ENCODE measurements around the gene HSPA9. TPM values are rescaled to one million over a fixed set of nuclear protein-coding genes. Genes with fewer than 3 reads are reported as not detected.

HSPA9 gene
- total and polyA plus RNA-seq, 9 of the 15 experiments (the other 6 are each of a cell fraction or from before 2014, with no cell fraction given): 195 to 583 (median 514) TPM

DNA sequence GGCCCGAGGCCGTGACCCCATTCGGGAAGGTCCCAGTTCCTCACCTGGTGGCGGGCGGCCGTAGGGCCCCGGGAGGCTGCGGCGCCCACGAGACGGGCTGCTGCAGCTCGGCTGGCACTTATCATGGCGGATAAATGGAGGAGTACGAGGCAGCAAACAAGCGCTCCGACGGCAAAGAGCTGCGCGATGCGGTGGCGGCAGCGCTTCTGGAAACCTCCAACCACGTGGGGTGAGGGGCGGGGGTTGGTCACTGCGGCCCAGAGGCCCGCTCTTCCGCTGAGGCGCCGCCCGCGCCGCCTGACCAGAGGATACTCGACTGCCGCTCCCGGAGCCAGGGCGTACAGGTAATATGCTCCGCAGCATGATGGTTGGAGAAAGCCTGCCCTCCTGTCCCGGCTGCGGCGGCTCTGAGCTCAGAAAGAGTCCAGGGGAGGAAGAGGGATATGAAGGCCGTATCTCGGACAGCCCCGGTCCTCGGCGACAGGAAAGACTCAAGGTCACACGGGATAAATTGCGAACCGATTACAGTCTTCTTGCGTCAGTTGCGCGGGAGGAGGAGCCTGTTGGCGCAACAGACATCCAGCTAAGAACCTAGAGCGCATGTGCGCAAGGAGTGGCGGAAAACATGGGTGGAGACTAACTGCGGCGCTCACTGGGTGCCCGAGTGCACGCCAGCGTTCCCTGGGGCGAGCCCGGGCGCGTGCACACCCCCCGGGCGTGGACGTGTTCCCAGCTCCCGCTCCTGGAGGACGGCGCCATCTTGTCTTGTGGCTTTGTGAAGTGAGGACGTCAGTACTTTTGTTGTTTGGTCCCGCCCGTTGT, at the start of gene HSPA9 (continued):
- TF ChIP-seq ZNF175 (CRISPR knock-in tag; IDR thresholded peaks at IDR 0.05; ENCODE audit: low read depth) (peak; percentile 80), ZEB2 (IDR thresholded peaks at IDR 0.05) (no peak), ZNF444 (CRISPR knock-in tag; IDR thresholded peaks at IDR 0.05) (no peak), KAT7 (CRISPR knock-in tag; IDR thresholded peaks at IDR 0.05; ENCODE audit: borderline replicate concordance) (no peak), ZNF224 (CRISPR knock-in tag; IDR thresholded peaks at IDR 0.05) (peak; percentile 67; the same call in 1 of the 2 replicates), ZNF77 (CRISPR knock-in tag; IDR thresholded peaks at IDR 0.05) (no peak), SRSF3 (IDR thresholded peaks at IDR 0.05; ENCODE audit: insufficient read depth, low read length) (peak; percentile 100), TCF7L2 (IDR thresholded peaks at IDR 0.05; ENCODE audit: low read depth, low read length) (0 out of 2 replicates have a peak, but pooled peaks have one; percentile 55), TCFL5 (CRISPR knock-in tag; conservative IDR thresholded peaks at IDR 0.05) (no peak), MEF2D (tag; conservative IDR thresholded peaks at IDR 0.05; ENCODE audit: low read depth) (no peak), PCBP2 (IDR thresholded peaks at IDR 0.05; ENCODE audit: low read depth, low read length, poor library complexity, severe bottlenecking) (no peak), PPARD (CRISPR knock-in tag; IDR thresholded peaks at IDR 0.05) (no peak), BHLHE40 (IDR thresholded peaks at IDR 0.05; ENCODE audit: low read length) (peak; percentile 79), ETV5 (CRISPR knock-in tag; IDR thresholded peaks at IDR 0.05; ENCODE audit: low read depth) (peak; percentile 79), ZKSCAN3 (CRISPR knock-in tag; IDR thresholded peaks at IDR 0.05) (no peak), SRSF7 (optimal IDR thresholded peaks at IDR 0.05; ENCODE audit: low read depth, low read length) (no peak), NR2F6 (CRISPR knock-in tag; IDR thresholded peaks at IDR 0.05) (no peak), ERF (CRISPR knock-in tag; IDR thresholded peaks at IDR 0.05) (no peak)
- TF ChIP-seq, protein P1, sequence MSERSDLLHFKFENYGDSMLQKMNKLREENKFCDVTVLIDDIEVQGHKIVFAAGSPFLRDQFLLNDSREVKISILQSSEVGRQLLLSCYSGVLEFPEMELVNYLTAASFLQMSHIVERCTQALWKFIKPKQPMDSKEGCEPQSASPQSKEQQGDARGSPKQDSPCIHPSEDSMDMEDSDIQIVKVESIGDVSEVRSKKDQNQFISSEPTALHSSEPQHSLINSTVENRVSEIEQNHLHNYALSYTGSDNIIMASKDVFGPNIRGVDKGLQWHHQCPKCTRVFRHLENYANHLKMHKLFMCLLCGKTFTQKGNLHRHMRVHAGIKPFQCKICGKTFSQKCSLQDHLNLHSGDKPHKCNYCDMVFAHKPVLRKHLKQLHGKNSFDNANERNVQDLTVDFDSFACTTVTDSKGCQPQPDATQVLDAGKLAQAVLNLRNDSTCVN (CRISPR knock-in tag; IDR thresholded peaks at IDR 0.05): peak; percentile 77; the same call in 1 of the 2 replicates
- TF ChIP-seq, protein P2, sequence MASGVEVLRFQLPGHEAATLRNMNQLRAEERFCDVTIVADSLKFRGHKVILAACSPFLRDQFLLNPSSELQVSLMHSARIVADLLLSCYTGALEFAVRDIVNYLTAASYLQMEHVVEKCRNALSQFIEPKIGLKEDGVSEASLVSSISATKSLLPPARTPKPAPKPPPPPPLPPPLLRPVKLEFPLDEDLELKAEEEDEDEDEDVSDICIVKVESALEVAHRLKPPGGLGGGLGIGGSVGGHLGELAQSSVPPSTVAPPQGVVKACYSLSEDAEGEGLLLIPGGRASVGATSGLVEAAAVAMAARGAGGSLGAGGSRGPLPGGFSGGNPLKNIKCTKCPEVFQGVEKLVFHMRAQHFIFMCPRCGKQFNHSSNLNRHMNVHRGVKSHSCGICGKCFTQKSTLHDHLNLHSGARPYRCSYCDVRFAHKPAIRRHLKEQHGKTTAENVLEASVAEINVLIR (CRISPR knock-in tag; IDR thresholded peaks at IDR 0.05): 0 out of 2 replicates have a peak, but pooled peaks have one; percentile 35
- TF ChIP-seq, protein P3, sequence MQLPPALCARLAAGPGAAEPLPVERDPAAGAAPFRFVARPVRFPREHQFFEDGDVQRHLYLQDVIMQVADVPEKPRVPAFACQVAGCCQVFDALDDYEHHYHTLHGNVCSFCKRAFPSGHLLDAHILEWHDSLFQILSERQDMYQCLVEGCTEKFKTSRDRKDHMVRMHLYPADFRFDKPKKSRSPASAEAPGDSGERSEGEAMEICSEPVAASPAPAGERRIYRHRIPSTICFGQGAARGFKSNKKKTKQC (CRISPR knock-in tag; IDR thresholded peaks at IDR 0.05): peak; percentile 97
- TF ChIP-seq, protein P4, sequence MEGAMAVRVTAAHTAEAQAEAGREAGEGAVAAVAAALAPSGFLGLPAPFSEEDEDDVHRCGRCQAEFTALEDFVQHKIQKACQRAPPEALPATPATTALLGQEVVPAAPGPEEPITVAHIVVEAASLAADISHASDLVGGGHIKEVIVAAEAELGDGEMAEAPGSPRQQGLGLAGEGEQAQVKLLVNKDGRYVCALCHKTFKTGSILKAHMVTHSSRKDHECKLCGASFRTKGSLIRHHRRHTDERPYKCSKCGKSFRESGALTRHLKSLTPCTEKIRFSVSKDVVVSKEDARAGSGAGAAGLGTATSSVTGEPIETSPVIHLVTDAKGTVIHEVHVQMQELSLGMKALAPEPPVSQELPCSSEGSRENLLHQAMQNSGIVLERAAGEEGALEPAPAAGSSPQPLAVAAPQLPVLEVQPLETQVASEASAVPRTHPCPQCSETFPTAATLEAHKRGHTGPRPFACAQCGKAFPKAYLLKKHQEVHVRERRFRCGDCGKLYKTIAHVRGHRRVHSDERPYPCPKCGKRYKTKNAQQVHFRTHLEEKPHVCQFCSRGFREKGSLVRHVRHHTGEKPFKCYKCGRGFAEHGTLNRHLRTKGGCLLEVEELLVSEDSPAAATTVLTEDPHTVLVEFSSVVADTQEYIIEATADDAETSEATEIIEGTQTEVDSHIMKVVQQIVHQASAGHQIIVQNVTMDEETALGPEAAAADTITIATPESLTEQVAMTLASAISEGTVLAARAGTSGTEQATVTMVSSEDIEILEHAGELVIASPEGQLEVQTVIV (CRISPR knock-in tag; IDR thresholded peaks at IDR 0.05; ENCODE audit: borderline replicate concordance): no peak
- TF ChIP-seq, protein P5, sequence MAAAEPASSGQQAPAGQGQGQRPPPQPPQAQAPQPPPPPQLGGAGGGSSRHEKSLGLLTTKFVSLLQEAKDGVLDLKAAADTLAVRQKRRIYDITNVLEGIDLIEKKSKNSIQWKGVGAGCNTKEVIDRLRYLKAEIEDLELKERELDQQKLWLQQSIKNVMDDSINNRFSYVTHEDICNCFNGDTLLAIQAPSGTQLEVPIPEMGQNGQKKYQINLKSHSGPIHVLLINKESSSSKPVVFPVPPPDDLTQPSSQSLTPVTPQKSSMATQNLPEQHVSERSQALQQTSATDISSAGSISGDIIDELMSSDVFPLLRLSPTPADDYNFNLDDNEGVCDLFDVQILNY (CRISPR knock-in tag; IDR thresholded peaks at IDR 0.05): peak; percentile 65; the same call in 1 of the 2 replicates

Data from K562 (cell line).